ENCODE measurements around the gene CERS1.

DNA sequence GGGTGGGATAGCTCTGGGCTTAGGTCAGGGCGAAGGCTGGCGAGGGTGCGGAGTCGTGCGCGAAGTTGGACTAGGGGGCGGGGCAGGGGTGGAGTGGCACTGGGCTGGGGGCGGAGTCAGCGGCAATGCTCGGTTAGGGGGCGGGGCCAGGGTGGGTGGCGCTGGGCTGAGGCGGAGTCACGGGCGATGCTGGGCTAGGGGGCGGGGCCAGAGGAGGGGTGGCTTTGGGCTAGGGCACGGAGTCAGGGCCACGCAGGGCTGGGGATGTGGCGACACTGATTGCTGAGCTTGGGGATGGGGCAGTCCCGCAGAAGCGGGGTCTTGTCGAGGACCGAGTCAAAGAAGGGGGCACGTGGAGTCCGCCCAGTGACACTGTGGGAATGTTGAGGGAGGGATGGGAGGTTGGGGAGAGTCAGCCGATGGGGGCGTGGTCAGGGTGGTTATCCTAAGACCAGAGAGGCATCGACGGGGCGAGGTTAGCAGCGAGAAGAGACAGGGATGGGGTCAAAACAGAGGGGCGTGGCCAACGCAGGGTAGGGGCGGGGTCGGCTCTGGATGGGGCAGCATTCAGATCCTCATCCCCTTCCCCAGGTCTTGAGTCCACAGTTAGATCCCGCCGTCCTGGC is 36.4 kb upstream of the CERS1 start:
- no peak for TF ChIP-seq POLR2A (IDR thresholded peaks at IDR 0.05)
- TF ChIP-seq, protein P1, sequence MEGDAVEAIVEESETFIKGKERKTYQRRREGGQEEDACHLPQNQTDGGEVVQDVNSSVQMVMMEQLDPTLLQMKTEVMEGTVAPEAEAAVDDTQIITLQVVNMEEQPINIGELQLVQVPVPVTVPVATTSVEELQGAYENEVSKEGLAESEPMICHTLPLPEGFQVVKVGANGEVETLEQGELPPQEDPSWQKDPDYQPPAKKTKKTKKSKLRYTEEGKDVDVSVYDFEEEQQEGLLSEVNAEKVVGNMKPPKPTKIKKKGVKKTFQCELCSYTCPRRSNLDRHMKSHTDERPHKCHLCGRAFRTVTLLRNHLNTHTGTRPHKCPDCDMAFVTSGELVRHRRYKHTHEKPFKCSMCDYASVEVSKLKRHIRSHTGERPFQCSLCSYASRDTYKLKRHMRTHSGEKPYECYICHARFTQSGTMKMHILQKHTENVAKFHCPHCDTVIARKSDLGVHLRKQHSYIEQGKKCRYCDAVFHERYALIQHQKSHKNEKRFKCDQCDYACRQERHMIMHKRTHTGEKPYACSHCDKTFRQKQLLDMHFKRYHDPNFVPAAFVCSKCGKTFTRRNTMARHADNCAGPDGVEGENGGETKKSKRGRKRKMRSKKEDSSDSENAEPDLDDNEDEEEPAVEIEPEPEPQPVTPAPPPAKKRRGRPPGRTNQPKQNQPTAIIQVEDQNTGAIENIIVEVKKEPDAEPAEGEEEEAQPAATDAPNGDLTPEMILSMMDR (IDR thresholded peaks at IDR 0.05): no peak
